Transverse colon (tissue), 4 donors: ENCODE results near the gene DDX49. TPM values are rescaled to one million over a fixed set of nuclear protein-coding genes. Genes with fewer than 3 reads are reported as not detected.

Experiments
- DNase-seq: peaks from one replicate; pipeline ENCODE4 v3.0.0-alpha.2; 2019
- H3K27ac ChIP-seq, 4 donors: fragments of 200-600 bp; sonication (generic); 2 replicates each; pipeline ENCODE4 v1.5.1; 2016 to 2018; ENCODE audit warnings: inconsistent platforms in 4 of 4
- H3K27me3 ChIP-seq: fragments of 200-600 bp; sonication (generic); 2 replicates; pipeline ENCODE4 v1.5.1; 2017; ENCODE audit warnings: inconsistent platforms
- H3K36me3 ChIP-seq, 4 donors: fragments of 200-600 bp; sonication (generic); 2 replicates each; pipeline ENCODE4 v1.5.1; 2017 to 2019; ENCODE audit warnings: inconsistent platforms in 4 of 4
- H3K4me1 ChIP-seq, 4 donors: fragments of 200-600 bp; sonication (generic); 2 replicates each; pipeline ENCODE4 v1.5.1; 2017 to 2020; ENCODE audit warnings: inconsistent platforms in 4 of 4
- H3K4me3 ChIP-seq, 4 donors: fragments of 200-600 bp; sonication (generic); 1 replicate in 1 of 4; 2 replicates in 3 of 4; pipeline versions ENCODE4 v1.5.1 to v1.6.1; 2017 to 2019; ENCODE audit warnings: inconsistent platforms in 4 of 4
- H3K9me3 ChIP-seq, 2 donors: fragments of 200-600 bp; sonication (generic); 2 replicates each; pipeline ENCODE4 v1.5.1; 2017 to 2019; ENCODE audit warnings: inconsistent platforms in 2 of 2
- CTCF ChIP-seq, 5 experiments: fragments of 200-600 bp in 3 of 5; fragments of 450-650 bp in 2 of 5; sonication (generic) in 3 of 5; IDR thresholded peaks; 1 replicate in 2 of 5; 2 replicates in 3 of 5; pipeline ENCODE4 v1.5.1; 2016 to 2017; ENCODE audit warnings: antibody characterized with exemption in 5 of 5, inconsistent platforms in 3 of 5, mild to moderate bottlenecking in 2 of 5, moderate library complexity in 1 of 5
- EP300 ChIP-seq: sonication (generic); formaldehyde crosslinking; IDR thresholded peaks from one replicate; pipeline ENCODE4 v1.6.1; 2017; ENCODE audit warnings: antibody characterized with exemption, low read depth
- POLR2A ChIP-seq: fragments of 450-650 bp; IDR thresholded peaks from one replicate; pipeline ENCODE4 v1.6.1; 2016; ENCODE audit warnings: antibody characterized with exemption, mild to moderate bottlenecking, moderate library complexity
- POLR2AphosphoS5 ChIP-seq, 3 donors: sonication (generic); formaldehyde crosslinking; IDR thresholded peaks; one replicate each; pipeline ENCODE4 v1.6.1; 2016; ENCODE audit warnings: antibody characterized with exemption in 3 of 3
- WGBS, 2 donors: methylation state at CpG; one replicate each; pipeline ENCODE4 v1.1.5; 2018; ENCODE audit warnings: low coverage in 1 of 2; 5-methylcytosine and 5-hydroxymethylcytosine counted together
- in situ Hi-C, 4 donors: fragments of 200-750 bp; cut with MboI; loops; one replicate each; pipeline versions ENCODE4 v1.15.0 to v1.15.1; 2017; ENCODE audit warnings: low sequenced_read_pairs in 3 of 4, low pct_ligation_motif_present in 1 of 4, low pct_unique_long_range_greater_than_20kb in 1 of 4
- intact Hi-C: fragments of 100-400 bp; cut with DNase I; formaldehyde crosslinking; loops from one replicate; pipeline ENCODE4 v1.15.1; 2023; ENCODE audit warnings: low total_unique reads
- total RNA-seq, 4 donors: library from RNA; depleted of rRNA; stranded (reverse); fragments of >200 nt; gene quantifications; one replicate each; pipeline ENCODE4 v1.1.0, GENCODE V29; 2016

DDX49 gene
- total RNA-seq, 4 donors from 2014 or later = 42.1 to 90.8 (median 50.4) TPM

- peaks cover 0 to 15% (median 12%) of the 10 kb centered on the region in 4 donors for H3K4me1 ChIP-seq
- intact Hi-C loops = no loop called here
- 85% methylated on average over 7 of the region's 7 CpGs; no CpG with 5 or more reads in 1 of the 2 donors for WGBS, 2 donors
- H3K4me3 ChIP-seq = no peak overlapping the region
- TF ChIP-seq POLR2A (no peak), EP300 (no peak), CTCF (IDR thresholded peaks at IDR 0.05) (no peak), POLR2AphosphoS5 (IDR thresholded peaks at IDR 0.05) (no peak)
- no peak overlapping the region for H3K27ac ChIP-seq
- no peaks in the 10 kb centered on the region for H3K9me3 ChIP-seq
- in situ Hi-C loops = loop anchor here in 1 of 4 donors (25.0 kb wide), 1 partner anchor 409 kb away; no protein-coding TSS in a partner anchor
- no peak for DNase-seq
- H3K27me3 ChIP-seq = peaks cover 19% of the 10 kb centered on the region
- peaks cover 0 to 14% (median 6%) of the 10 kb centered on the region in 4 donors for H3K36me3 ChIP-seq
Measured at GRCh38 chr19:18871543-18871942, 48.0 kb upstream of the DDX49 start.

- H3K4me3 ChIP-seq = no peak overlapping the region
- H3K27me3 ChIP-seq = peaks cover 2% of the 10 kb centered on the region
- DNase-seq = no peak
- no peak overlapping the region for H3K27ac ChIP-seq
- no peak for TF ChIP-seq EP300
- TF ChIP-seq POLR2A = no peak
- no peak for TF ChIP-seq POLR2AphosphoS5 (IDR thresholded peaks at IDR 0.05)
- no peak for TF ChIP-seq CTCF (IDR thresholded peaks at IDR 0.05)
- intact Hi-C loops (no loop called here), in situ Hi-C loops (no loop called here)
- H3K36me3 ChIP-seq = no peaks in the 10 kb centered on the region
- no peaks in the 10 kb centered on the region for H3K9me3 ChIP-seq
- WGBS, 2 donors = 86 to 94% methylated on average over 5 of the region's 5 CpGs
- H3K4me1 ChIP-seq = peaks cover 0 to 6% (median 5%) of the 10 kb centered on the region in 4 donors
Measured at GRCh38 chr19:18875726-18876125, 43.8 kb upstream of the DDX49 start.

GRCh38 chr19:18876865-18877264 lies 42.6 kb upstream of the DDX49 start:
- WGBS, 2 donors = 93% methylated on average over 7 of the region's 7 CpGs; no CpG with 5 or more reads in 1 of the 2 donors
- H3K4me3 ChIP-seq = no peak overlapping the region
- DNase-seq = no peak
- in situ Hi-C loops (no loop called here), intact Hi-C loops (no loop called here)
- H3K4me1 ChIP-seq = peaks cover 0 to 6% (median 5%) of the 10 kb centered on the region in 4 donors
- no peaks in the 10 kb centered on the region for H3K36me3 ChIP-seq
- no peak overlapping the region for H3K27ac ChIP-seq
- H3K27me3 ChIP-seq = no peaks in the 10 kb centered on the region
- H3K9me3 ChIP-seq = no peaks in the 10 kb centered on the region
- TF ChIP-seq POLR2AphosphoS5 (IDR thresholded peaks at IDR 0.05) (no peak), CTCF (IDR thresholded peaks at IDR 0.05) (no peak)

- in situ Hi-C loops (no loop called here), intact Hi-C loops (no loop called here)
- no peak for DNase-seq
- 85% methylated on average over 25 of the region's 25 CpGs; no CpG with 5 or more reads in 1 of the 2 donors for WGBS, 2 donors
- H3K27me3 ChIP-seq = no peaks in the 10 kb centered on the region
- no peak overlapping the region for H3K27ac ChIP-seq
- peaks cover 0 to 6% (median 5%) of the 10 kb centered on the region in 4 donors for H3K4me1 ChIP-seq
- no peak for TF ChIP-seq EP300
- TF ChIP-seq POLR2A = no peak
- TF ChIP-seq POLR2AphosphoS5 (IDR thresholded peaks at IDR 0.05) = no peak
- TF ChIP-seq CTCF (IDR thresholded peaks at IDR 0.05) = no peak
- H3K4me3 ChIP-seq = no peak overlapping the region
- H3K36me3 ChIP-seq = no peaks in the 10 kb centered on the region
- no peaks in the 10 kb centered on the region for H3K9me3 ChIP-seq
Measured at GRCh38 chr19:18878058-18878797, 41.3 kb upstream of the DDX49 start.
